Skeletal muscle cell (primary cell): ENCODE results near the gene RFPL3.
"Not testable (repeated sequence)": the region's sequence is repeated elsewhere in the genome, so short reads cannot be mapped to it uniquely, and the experiment has no call there.

Experiments
- DNase-seq: peaks from one replicate; pipeline ENCODE4 v3.0.0-alpha.2; 2010; ENCODE audit warnings: low read depth
- H3K4me3 ChIP-seq: 2 replicates; pipeline ENCODE4 v1.5.1; 2011; ENCODE audit warnings: low read depth, mild to moderate bottlenecking, control low read depth, low read length, moderate library complexity

The RFPL3 gene

DNA sequence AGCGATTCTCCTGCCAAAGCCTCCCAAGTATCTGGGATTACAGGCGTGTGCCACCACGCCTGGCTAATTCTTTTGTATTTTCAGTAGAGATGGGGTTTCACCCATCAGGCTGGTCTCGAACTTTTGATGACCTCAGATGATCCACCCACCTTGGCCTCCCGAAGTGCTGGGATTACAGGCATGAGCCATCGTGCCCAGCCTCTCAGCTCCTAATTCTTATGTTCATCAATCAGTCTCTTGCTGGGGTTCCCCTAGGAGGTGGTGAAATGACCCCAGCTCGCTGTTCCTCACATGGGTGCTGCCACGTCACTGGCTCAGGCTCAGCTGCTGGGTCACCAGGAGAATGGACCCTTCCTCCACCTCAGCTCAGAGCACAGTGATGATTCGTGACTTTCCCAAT is at the start of gene RFPL3:
Gene RFPL3, plus strand, starts transcription at position 301 of the 400 bp plus-strand sequence. CDS start 205 bp downstream, outside the sequence.
- DNase-seq, result not testable (repeated sequence)

DNA sequence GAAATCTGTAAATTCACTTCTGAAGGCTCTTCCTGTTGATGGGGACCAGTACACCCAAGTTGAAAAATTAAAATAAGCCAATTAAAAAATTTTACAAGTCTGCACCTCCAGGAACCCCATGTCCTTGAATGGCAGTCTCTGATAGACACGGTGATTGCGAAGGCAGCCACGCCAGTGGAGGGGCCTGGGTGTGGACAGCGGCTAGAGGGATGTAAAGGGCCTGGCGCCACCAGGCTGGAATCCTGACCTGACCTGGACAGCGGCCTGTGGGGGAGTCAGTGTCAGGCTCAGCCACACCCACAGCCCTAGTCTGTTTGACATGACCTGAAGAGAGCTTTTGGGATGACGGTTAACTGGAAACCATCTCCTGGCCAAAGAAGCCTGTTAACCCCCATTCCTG is 49.5 kb upstream of the RFPL3 start:
- H3K4me3 ChIP-seq, result no peak overlapping the region
- DNase-seq, result no peak

More for the DNA sequence above, at the start of gene RFPL3:
- not testable (repeated sequence) for H3K4me3 ChIP-seq

DNA sequence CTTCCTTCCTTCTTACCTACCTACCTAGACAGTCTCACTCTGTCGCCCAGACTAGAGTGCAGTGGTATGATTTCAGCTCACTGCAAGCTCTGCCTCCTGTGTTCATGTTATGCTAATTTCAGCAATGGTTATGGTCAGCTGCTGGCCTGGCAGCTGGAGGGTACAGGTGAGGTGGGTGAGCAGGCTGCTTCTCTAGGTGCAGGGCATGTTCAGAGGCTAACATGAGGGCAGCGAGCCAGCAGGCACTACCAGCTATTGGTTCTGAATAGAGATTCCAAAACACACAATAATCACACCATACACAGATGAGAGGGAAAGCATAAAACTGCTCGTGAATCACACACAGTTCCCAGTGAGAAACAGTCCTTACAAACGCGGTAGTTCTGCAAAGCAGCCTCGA is 48.7 kb upstream of the RFPL3 start:
- no peak overlapping the region for H3K4me3 ChIP-seq
- no peak for DNase-seq

DNA sequence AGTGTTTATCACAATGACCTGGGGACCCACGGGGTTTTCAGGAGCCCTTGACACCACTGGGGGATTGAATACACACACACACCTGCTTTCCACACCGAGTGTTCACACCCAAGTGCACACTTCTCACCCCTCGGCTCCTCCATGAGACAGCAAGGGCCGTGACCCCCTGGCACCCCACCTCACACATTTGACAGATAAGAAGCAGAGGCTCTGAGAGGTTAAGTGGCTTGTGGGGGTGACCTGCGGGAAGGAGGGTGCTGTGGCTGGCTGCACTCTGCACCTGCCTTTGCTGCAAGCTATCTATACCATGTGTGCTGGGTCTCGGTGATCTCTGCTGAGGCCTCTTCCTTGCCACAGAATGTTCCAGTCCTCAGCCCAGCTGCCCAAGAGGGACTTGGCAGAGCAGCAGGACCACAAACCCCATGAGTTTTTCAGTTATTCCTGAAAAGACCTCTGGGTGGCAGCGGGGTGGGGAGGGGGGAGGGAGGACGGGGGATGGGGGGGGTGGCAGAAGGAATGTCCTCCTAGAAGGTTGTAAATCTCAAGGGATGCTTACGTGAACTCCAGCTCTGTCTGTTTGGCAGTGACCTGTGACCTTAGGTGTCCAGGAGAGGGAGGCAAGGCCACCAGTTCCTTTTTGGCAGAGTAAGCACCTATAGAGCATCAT is 47.9 kb upstream of the RFPL3 start:
- no peak for DNase-seq
- H3K4me3 ChIP-seq, result no peak overlapping the region

DNA sequence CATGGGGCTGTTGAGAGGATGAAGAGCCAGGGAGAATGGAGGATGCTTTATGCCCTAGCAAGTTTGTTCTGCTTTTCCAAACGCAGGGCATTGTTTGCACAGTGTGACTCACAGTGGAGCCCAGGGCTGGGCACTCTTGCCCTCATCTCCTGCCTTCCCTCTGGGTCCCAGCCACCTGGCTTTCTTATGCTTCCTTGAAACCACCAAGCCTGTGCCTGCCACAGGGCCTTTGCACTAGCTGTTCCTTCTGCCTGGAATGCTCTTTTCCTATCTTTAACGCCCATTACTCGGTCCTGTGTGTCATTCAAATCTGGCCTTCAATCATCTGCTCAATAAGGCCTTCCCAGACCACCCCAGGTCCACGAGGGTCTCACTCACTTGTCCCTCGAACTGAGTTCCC is 46.9 kb upstream of the RFPL3 start:
- no peak for DNase-seq
- no peak overlapping the region for H3K4me3 ChIP-seq

DNA sequence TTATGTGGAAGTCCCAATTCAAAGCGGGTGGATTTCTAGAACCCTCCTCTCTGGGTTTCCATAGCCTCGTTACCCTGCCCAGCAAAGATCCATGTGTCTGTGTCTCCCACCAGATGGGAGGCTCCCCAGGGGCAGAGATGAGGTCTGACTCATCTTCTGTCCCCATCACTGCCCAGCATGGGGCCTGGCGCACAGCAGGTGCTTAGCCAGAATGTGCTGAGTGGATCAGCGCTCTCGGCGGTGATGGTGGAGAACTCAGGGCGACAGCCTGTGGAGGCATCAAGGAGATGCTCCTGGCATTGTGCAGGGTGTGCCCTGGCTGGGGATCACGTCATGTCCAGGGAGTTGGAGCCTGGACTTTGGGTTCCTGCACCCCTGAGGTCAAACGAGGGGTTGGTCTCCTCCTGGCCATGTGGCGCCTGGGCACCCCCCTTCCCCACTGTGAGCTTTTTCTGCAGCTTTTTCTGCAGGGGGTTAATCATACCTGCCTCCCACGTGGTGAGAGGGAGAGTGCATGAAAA is 46.1 kb upstream of the RFPL3 start:
- H3K4me3 ChIP-seq, result no peak overlapping the region
- no peak for DNase-seq

DNA sequence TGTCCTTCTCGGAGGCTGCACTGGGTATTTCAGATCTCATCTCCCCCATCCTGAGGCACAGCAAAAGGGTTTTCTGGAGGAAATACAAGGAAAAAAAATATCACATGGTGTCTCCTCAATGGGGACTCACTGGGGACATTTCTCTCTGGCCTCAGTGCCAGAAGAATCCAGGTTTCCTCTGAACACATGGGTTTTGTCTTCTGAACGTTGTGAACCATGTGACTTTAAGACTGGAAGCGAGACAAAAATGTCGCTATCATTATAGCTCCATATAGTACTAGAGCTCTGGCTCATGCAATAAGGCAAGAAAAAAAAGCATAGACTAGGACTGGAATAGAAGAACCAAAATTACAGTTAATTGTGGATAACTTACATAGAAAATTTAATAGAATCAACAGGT is 44.9 kb upstream of the RFPL3 start:
- DNase-seq, result no peak
- H3K4me3 ChIP-seq, result no peak overlapping the region

DNA sequence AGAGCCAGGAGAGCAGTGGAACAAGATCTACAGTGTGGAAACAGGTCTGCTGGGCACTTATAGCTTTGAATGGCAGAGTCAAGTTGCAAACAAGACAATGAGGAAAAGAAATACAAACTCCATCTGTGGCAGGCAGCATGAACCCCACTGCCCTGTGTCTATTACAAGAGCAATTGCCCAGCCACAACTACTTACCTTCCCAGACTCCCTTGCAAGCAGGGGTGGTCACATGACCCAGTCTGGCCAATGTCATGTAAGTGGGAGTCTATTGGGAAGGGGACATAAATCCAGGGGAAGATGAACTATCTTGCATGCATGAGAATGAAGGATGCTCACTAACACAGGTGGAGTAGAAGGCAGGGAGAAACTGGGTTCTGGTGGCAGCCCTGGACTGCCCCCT is 44.1 kb upstream of the RFPL3 start:
- no peak overlapping the region for H3K4me3 ChIP-seq

DNA sequence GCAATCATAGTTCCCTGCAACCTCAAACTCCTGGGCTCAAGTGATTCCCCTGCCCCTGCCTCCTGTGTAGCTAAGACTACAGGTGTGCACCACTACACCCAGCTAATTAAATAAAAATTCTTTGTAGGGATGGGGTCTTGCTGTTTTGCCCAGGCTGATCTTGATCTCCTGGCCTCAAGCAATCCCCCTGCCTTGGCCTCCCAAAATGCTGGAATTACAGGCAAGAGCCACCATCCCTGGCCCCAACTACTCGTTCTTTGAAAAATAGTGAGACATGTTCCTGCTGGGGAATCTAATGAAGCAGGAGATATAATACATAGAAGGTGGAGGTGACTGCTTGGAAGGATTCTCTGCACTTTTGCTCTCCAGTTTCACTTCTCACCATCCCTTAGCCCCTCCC is 40.1 kb upstream of the RFPL3 start:
- no peak for DNase-seq

More for the DNA sequence above, 44.1 kb upstream of the RFPL3 start:
- no peak for DNase-seq

DNA sequence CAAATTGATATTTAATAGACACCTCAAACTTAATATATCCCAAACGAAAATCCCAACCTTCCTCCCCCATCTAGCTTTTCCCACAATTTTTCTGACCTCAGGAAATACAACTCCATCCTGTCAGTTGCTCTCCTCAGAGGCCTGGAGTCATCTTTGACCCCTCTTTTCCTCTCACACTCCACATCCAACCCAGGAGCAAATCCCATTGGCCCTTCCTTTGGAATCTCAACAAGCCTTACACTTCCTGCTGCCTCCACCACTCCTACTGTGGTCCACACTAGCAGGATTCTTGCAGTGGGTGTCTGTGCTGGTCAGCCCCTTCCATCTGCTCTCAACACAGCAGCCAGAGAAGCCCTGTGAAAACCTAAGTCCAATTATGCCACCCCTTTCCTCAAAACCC is 39.3 kb upstream of the RFPL3 start:
- no peak for DNase-seq
- H3K4me3 ChIP-seq, result no peak overlapping the region

More for the DNA sequence above, 40.1 kb upstream of the RFPL3 start:
- H3K4me3 ChIP-seq, result no peak overlapping the region

DNA sequence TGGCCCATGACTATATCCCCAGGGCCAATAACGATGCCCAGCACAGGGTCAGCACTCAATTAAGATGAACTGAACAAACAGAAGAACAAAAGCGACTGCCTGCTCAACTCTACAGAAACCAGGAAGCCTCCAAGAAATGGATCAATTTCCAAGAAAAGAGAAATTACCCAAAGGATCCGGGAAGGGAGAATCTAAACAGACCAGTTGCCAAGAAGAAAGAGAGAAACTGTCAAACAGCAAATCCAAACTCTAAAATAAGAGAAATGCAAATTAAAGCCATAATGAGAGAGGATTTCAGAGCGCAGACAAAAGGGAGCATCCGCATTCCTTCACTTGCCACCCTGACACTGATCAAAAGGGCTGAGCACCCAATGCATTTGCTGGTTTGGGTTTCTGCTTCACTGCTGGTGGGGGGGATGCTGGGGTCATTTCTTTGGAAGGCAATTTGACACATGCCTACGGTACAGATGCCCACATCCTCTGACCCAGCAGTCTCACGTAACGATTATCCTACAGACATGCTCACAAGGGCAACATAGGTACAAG is 37.7 kb upstream of the RFPL3 start:
- H3K4me3 ChIP-seq, result no peak overlapping the region
- no peak for DNase-seq

DNA sequence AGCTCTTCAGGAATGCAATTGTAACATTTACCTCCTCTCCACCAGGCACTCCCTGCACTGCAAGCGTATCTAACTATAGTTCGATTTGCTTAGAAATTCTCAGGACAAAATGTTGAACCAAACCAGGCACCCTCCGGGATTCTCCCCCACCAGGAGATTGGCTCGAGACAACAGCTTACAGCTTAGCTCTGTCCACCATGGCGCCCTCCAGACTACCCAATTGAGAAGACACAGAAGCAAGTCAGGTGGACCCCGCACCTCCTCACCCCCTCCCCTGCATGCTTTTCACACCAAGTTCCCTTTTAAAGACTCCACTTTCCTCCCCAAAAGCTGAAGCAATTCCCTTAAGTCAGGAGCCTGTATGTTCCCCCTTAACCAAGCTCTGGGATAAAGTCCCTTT is 34.7 kb upstream of the RFPL3 start:
- no peak for DNase-seq
- H3K4me3 ChIP-seq, result no peak overlapping the region

DNA sequence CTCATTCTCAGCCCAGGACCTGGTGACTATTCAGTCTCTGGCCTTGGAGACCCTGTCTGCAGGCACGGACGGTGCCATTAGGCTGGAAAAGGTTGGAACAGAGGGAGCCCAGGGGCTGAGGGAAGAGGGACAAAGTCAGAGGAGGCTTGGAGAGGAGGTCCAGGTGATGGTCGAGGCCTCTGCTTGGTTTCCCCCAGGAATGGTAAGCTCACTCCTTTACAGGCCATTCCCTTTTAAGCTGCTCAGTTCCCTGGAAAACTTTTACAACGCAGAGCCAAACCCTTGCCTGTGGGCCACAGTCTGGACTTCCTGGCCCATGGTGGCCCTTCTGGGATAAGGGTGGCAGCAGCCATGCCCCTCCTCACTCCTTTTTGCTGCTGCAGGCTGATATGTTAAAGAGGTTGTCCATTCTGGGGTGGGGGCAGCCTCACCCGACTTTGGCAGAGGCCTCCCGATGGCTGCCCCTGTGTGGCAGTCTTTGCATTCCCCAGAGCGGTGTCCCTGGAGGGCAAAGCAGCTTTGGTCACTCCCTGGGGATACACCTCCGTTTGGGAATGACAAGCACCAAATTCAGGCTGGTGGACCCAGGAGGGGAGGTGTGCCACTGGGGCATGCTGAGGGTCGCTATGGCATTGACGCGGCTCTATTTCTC is 34.0 kb upstream of the RFPL3 start:
- H3K4me3 ChIP-seq, result no peak overlapping the region
- no peak for DNase-seq

DNA sequence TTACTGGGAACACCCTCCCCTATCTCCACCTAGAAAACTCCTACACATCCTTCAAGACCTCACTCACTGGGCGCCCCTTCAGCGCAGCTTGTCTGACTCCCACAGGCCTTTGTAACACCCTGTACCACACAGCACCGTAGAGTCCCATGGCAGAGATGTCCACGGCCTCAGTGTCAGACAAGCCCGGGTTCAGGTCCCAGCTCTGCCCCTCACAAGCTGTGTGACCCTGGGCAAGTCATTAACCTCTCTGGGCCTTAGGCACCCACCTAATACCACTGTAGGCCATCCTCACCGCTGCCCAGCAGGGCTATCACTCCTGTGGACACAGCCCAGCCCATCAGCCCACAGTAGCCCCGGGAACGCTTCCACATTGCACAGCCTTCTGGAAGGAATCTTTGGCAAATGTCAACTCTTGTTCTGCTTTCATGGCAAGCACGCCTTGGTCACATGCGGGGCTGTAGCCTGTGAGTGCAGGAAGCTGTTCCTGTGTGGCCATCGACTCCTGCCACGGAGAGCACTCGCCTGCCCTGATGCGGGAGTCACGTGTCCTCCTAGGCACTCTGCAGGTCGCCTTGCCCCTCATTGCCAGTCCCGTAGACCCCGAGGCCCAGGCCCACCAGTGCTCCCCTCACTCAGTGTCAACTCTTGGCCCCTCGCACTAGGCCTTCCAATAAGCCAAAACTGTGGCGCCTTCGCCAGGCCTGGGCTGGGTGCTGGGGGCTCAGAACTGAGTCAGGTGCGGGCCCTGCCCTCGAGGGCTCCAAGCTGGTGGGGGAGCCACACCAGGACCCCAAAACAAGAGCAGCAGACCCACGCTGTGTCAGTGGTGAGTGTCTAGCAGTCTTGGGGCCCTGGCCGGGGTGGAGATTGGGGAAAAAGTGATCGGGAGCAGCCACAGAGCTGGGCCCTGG is 32.9 kb upstream of the RFPL3 start:
- no peak overlapping the region for H3K4me3 ChIP-seq
- DNase-seq, result no peak

DNA sequence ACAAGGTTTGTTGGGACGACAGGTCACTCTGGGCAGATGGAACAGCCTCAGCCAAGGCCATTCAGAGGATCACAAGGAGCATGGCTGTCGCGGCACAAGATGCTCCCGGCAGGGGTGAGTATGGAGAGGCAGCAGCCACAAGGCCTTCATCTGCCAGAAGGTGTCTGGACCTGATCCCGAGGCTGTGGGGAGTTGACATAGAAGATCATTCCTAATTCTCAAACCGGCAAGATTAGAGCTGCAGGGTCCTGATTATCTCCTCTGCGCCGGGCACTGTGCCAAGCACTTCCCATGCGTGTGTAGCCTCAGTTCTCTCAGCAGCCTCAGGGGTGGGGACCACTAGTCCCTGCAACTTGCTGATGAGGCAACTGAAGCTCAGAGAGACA is 32.3 kb upstream of the RFPL3 start:
- no peak overlapping the region for H3K4me3 ChIP-seq
- DNase-seq, result no peak

DNA sequence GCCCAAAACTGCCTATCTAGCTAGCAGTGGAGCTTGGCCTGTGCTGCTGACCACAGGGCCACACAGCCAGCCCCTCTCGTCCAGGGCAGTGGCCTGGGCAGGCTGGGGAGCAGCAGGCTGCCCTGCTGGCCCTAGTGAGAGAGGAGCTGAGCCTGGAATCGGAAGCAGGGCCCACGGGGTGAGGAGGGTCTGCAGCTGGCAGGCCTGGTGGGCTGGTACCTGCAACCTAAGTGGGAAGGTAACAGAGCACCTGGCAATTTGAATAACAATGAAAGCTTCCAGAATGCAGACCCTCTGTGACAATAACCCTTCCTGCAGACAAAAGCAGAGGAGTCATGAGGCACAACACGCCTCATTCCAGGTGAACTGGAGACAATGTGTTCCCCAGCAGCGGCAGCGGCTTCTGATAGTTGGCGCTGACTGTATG is 31.8 kb upstream of the RFPL3 start:
- DNase-seq, result no peak
- H3K4me3 ChIP-seq, result no peak overlapping the region

DNA sequence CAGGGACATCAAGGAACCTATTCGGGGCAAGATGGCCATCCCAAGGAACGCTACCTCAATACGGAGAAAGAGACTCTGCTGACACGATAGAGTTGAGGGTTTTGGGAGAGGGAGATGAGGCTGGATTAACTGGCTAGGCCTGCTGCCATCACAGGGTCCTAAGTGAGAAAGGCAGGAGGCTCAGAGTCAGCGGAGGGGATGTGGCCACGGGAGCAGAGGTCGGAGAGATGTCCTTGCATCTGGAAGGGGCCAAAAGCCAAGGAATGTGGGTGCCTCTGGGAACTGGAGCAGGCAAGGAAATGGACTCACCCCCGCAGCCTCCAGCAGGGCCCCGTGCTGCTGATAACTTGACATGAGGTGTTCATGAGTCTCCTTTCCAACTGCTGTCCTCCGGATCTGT is 31.0 kb upstream of the RFPL3 start:
- no peak for DNase-seq
- no peak overlapping the region for H3K4me3 ChIP-seq

DNA sequence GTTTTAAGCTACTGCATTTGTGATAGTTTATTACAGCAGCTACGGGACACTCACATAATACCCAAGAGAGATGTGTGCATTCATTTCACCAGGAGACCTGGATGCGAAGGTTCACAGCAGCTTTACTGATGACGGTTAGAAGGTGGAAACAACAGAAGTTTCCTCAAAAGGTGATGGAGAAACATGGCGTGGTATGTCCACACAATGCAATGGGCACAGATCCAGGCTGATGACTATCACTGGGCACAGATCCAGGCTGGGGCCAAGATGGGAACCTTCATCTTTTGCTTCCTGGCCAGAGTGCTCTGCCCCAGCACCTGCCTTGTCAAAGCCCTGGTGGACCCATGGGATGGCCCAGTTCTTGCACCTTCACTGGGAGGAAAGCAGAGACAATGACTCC is 30.6 kb upstream of the RFPL3 start:
- DNase-seq, result no peak

DNA sequence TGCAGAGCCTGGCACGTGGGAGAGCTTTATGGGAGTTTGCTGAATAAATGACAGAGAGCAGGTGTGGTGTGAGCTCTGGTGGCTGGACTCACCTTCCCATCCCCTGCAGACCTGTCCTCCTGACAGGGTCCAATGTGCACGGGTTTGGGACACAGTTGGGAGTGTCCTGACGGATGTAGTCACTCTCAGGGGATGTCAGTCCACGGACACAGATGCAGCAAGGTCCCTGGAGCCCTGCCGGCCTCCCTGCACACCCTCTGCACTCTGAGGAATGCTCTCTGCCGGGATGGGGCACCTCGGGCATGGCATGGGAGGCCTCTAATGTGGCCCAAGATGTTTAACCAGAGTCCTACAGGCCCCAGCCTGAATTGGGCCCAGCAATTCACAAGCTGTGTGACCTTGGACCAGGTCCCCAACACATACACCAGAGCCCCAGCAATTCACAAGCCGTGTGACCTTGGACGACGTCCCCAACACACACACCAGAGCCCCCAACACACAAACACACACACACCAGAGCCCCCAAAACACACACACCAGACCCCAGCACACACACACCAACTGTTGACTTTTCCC is 30.0 kb upstream of the RFPL3 start:
- DNase-seq, result no peak
- no peak overlapping the region for H3K4me3 ChIP-seq

More for the DNA sequence above, 30.6 kb upstream of the RFPL3 start:
- H3K4me3 ChIP-seq, result no peak overlapping the region
